Mucosa of rectum (tissue), 2 donors: ENCODE measurements around the gene NRXN3.

Source experiments
- H3K27ac ChIP-seq, 2 donors: one replicate each; pipeline ENCODE4 v1.7.0; 2013; ENCODE audit warnings: inconsistent platforms in 2 of 2, low read depth in 2 of 2, low read length in 2 of 2
- H3K27me3 ChIP-seq, 2 donors: one replicate each; pipeline ENCODE4 v1.7.0; 2013; ENCODE audit warnings: low read length in 2 of 2; ENCODE audit not compliant: control insufficient read depth in 2 of 2, insufficient read depth in 2 of 2
- H3K36me3 ChIP-seq, 2 donors: one replicate each; pipeline ENCODE4 v1.7.0; 2013; ENCODE audit warnings: low read length in 2 of 2; ENCODE audit not compliant: control insufficient read depth in 2 of 2, insufficient read depth in 2 of 2
- H3K4me1 ChIP-seq, 2 donors: one replicate each; pipeline ENCODE4 v1.7.0; 2013; ENCODE audit warnings: low read length in 2 of 2, mild to moderate bottlenecking in 1 of 2; ENCODE audit not compliant: control insufficient read depth in 2 of 2, insufficient read depth in 2 of 2
- H3K4me3 ChIP-seq, 2 donors: one replicate each; pipeline ENCODE4 v1.7.0; 2013; ENCODE audit warnings: low read length in 2 of 2
- H3K9ac ChIP-seq, 2 donors: one replicate each; pipeline ENCODE4 v1.7.0; 2013; ENCODE audit warnings: low read length in 2 of 2, low read depth in 1 of 2, mild to moderate bottlenecking in 1 of 2
- H3K9me3 ChIP-seq, 2 donors: one replicate each; pipeline ENCODE4 v1.7.0; 2013; ENCODE audit warnings: low read length in 2 of 2; ENCODE audit not compliant: control insufficient read depth in 2 of 2
- donor health status: healthy.
- donor health status: Normal muscosa, but diverticular disease.

Gene NRXN3

DNA sequence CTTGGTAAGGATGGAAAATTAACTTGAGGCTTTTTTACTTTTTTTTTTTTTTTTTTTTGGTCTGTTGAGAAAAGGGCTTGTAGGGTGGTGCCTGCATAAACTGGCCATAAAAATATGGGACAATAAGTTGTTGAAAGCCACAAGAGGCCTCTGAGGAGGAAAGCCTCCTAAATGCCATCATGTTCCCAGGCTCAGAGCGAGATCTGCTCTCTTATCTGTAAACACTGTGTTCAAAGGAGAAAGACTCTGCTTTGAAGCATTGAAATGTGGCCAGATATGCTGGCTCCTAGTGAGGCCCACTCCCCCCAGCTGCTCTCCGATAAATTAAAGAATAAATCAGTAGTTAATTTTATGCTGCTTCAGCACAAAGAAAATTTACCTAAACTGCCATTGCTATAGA lies 1536.2 kb downstream of the NRXN3 start:
- Histone ChIP-seq H3K4me3 (no peak overlapping the region), H3K36me3 (no peaks in the 10 kb centered on the region), H3K4me1 (no peaks in the 10 kb centered on the region), H3K9ac (no peak overlapping the region), H3K27ac (no peak overlapping the region), H3K27me3 (no peaks in the 10 kb centered on the region), H3K9me3 (no peaks in the 10 kb centered on the region)

DNA sequence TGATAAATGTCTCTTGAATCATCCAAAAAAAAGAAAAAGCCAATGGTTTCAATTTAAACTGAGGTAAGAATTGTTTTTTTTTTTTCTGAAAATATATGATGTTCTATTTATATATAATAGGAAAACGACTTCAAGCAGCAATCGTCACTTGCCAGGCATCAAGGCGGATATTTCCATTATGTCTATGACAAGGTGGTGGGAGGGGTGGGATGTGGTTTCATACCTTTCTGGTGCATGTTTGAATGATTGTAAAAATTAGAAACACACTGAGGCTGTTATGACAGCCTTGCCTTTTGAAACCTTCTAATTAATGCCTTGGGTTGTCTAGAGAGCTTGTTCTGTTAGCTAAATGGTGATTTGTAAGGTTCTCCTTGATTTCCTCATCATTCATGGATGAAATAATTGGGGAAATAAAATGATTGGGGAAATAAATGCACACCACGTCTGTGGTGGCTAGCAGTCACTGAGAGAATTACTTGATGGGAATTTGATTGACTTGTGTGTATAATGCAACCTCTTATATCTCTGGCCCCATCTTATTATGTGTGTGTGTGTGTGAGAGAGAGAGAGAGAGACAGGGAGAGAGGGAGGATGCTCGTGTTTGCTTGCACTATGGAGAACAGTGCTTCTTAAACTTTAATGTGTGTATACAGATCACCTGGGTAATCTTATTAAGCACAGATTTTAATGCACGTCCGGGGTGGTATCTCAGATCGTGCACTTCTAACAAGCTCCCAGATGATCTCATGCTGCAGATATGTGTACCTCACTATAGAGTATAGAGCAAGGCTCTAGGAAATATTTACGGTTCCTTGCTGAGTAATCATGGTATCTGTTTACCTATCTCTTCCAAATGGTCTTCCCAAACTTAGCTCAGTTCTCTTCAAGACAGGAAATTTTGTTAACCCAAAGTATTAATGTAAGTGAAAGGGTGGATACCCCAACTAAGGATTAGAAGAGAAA lies 1538.5 kb downstream of the NRXN3 start:
- H3K4me1 ChIP-seq: no peaks in the 10 kb centered on the region
- H3K36me3 ChIP-seq: no peaks in the 10 kb centered on the region
- no peak overlapping the region for H3K4me3 ChIP-seq
- H3K27ac ChIP-seq: no peak overlapping the region
- H3K27me3 ChIP-seq: no peaks in the 10 kb centered on the region
- no peaks in the 10 kb centered on the region for H3K9me3 ChIP-seq
- no peak overlapping the region for H3K9ac ChIP-seq

DNA sequence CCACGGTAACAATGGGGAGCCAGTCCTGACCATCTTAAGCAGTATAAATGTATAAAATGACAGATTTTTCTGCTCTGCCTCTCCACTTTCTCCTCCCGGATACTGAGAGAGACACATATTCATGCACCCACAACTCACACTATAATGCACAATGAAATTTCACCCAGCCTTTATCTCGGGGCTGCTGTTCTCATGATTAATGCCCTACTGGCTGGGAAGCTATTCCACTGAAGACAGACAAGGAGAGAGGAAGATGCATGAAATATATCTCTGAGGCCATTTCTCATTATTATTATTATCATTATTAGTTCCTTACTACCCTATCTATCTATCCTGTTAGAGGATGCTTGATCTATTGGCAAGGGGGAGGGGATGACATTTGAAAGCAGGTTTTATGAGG lies 1539.4 kb downstream of the NRXN3 start:
- no peaks in the 10 kb centered on the region for H3K4me1 ChIP-seq
- H3K36me3 ChIP-seq: no peaks in the 10 kb centered on the region
- H3K9ac ChIP-seq: no peak overlapping the region
- no peak overlapping the region for H3K4me3 ChIP-seq
- no peaks in the 10 kb centered on the region for H3K9me3 ChIP-seq
- H3K27me3 ChIP-seq: no peaks in the 10 kb centered on the region
- H3K27ac ChIP-seq: no peak overlapping the region

DNA sequence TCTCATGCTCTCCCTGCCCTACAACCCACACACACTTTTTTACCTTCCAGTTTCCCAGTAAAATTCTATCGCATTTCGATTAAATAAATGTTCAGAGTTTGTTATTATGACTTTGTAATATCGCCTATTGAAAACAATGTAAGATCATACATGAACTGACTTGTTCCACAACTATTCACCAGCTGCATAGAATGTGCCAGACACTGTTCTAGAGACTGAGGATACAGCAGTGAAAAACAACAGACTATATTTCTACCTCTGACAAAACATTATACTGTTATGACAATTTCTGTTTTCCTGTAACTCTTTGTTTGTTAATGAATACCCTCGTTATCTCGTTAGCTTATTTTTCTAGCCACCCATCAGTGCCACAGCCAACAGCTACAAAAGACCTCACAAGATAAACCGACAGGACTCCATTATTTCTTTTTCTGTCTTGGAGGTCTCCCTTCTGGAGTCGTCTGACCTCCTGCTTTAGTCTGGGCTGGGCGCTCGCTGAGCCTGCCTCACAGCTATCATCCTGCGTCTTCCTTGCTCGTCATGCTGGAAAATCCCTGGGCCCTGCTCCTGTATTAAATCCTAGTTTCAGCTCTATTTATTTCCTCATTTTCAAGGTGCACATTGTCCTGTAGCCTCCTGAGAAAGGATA lies 1542.3 kb downstream of the NRXN3 start:
- Histone ChIP-seq H3K4me3 (no peak overlapping the region), H3K27me3 (no peaks in the 10 kb centered on the region), H3K9ac (no peak overlapping the region), H3K27ac (no peak overlapping the region), H3K36me3 (no peaks in the 10 kb centered on the region), H3K9me3 (no peaks in the 10 kb centered on the region), H3K4me1 (no peaks in the 10 kb centered on the region)

DNA sequence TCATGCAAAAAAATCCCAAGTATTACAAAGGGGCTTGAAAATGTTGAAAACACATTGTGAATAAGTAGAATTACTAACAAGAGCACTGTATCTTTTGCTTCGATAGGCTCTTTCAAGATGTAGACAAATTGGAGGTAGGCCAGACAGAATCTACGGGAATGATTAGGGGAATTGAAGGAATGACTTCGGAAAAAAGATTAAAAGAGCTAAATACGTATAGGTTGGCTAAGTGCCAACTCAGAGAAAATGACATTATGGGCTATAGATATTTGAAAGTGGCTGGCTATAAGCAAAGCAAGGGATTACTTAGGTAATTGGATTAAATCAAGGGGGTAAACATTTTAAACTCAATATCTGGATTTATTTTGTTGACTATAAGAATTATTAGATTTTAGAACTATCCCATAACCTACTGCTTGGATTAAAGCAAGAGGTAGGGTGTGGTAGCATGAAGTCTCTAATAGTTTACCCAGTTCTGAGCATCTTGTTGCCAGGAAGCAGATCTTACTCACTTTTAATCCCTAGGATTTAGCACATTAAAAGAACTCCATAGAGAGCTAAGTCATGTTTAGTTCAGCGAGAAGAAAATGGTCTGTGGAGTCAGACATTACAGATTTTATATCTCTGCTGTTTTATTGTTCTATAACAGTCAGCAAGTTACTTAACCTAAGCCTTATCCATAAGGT lies 1551.4 kb downstream of the NRXN3 start:
- Histone ChIP-seq H3K4me1 (no peaks in the 10 kb centered on the region), H3K36me3 (no peaks in the 10 kb centered on the region), H3K9me3 (no peaks in the 10 kb centered on the region), H3K4me3 (no peak overlapping the region), H3K27ac (no peak overlapping the region), H3K9ac (no peak overlapping the region), H3K27me3 (no peaks in the 10 kb centered on the region)

DNA sequence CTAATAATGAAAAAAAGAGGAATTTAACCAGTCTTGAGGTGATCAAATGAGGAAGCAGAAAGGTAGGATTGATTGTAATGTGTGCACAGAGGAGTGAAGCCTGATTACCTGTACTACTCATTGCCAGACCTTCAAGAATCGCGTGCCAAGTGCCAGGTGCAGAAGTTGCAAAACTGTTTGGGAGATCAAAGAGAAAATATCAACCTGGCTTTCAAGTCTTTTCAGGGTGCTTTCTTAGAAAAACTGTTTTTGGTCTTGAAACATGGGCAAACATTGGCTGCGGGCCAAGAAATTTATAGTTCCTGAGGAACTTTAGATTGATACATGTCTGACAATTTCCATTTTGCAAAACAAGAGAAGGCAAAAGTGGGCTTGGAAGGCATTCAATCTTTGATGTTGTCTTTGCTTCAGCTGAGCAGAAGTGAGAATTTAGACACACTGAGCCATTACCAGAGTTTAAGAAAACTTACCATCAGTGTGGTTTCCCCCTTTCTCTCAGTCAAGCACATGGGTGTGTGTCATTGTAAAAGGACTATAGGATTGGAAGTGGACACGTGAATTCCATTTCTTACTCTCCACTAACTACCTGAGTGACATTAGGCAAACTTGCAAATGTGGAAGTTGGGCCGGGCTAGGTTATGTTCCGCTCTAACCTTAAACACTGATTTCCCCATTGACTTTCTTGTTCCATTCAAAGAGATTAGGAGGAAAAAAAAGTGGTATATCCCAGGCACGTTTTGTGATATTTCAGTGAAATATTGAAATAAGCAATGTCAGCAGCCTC lies 1555.0 kb downstream of the NRXN3 start:
- no peaks in the 10 kb centered on the region for H3K36me3 ChIP-seq
- H3K4me3 ChIP-seq: no peak overlapping the region

DNA sequence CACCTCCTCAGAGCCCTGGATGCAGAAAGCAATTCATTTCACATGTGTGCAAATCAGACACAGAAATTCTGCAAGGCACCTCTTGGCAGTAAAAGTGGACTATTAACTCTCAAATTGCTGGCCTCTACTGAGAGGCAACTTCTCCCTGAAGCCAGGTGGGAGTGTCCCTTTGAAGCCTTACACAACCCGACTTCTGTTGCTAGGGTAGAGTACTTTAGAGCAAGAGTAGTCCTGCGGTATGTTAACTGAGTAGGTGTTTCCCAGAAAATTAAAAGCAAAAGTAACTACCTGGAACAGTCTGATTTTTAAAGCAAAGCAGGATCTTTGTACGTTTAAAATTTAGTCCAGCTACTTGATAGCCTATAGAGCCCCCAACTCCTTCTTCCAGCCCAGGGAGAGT lies 1557.7 kb downstream of the NRXN3 start:
- no peak overlapping the region for H3K9ac ChIP-seq

More for the DNA sequence above, 1555.0 kb downstream of the NRXN3 start:
- Histone ChIP-seq H3K9ac (no peak overlapping the region), H3K9me3 (no peaks in the 10 kb centered on the region), H3K27ac (no peak overlapping the region), H3K4me1 (no peaks in the 10 kb centered on the region), H3K27me3 (no peaks in the 10 kb centered on the region)

DNA sequence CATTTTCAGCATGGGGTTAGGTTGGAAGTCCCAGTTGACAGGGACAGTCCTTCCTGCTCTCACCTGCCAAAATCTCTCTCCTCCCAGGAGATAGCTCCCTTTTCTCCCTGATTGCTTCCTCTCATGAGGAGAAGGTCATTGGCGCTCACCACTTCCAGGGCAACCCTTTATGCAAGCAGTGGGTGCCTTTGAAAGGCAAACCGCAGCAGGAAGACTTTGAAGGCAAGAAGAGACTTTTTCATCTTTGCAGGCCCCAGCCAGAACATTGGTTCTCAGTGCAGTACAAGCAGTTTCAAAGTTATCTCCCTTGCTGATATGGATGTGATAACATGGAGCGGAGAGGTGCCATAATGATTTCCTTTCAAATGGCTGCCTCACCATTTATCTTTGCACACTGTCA lies 1558.2 kb downstream of the NRXN3 start:
- no peaks in the 10 kb centered on the region for H3K4me1 ChIP-seq
- no peak overlapping the region for H3K4me3 ChIP-seq
- no peaks in the 10 kb centered on the region for H3K36me3 ChIP-seq
- H3K9me3 ChIP-seq: no peaks in the 10 kb centered on the region
- no peak overlapping the region for H3K9ac ChIP-seq
- no peaks in the 10 kb centered on the region for H3K27me3 ChIP-seq
- no peak overlapping the region for H3K27ac ChIP-seq

More for the DNA sequence above, 1557.7 kb downstream of the NRXN3 start:
- Histone ChIP-seq H3K27me3 (no peaks in the 10 kb centered on the region), H3K36me3 (no peaks in the 10 kb centered on the region), H3K4me1 (no peaks in the 10 kb centered on the region), H3K9me3 (no peaks in the 10 kb centered on the region), H3K27ac (no peak overlapping the region), H3K4me3 (no peak overlapping the region)

DNA sequence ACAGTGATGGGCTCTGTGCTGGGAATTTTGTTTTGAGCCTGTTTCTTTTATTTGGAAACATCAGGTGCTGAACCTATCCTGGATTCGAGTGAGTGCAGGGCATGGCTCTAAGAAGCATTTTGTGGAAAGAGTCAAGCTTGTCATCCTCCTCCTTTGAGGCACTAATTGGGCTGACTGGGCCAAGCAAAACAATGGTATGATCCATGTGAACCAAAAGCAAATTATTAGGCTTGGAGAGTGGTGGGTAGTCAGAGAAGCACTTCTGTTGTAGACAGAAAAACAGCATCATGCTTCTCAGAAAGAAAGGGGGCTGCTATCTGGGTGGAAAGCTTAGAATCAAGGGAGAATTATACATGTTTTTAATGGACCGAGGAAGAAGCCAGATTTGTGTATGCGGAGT lies 1559.6 kb downstream of the NRXN3 start:
- H3K9ac ChIP-seq: no peak overlapping the region
- no peak overlapping the region for H3K4me3 ChIP-seq
- H3K36me3 ChIP-seq: no peaks in the 10 kb centered on the region
- H3K27ac ChIP-seq: no peak overlapping the region
- no peaks in the 10 kb centered on the region for H3K4me1 ChIP-seq
- H3K27me3 ChIP-seq: no peaks in the 10 kb centered on the region
- H3K9me3 ChIP-seq: no peaks in the 10 kb centered on the region
